HEK293 (cell line): ENCODE results near the gene FOXC1.

ENCODE experiments used
- CTCF ChIA-PET: fragments of 350-600 bp; formaldehyde crosslinking; extraction: SDS; loops from one replicate; lab custom pipeline; 2021; ENCODE audit warnings: antibody characterized with exemption; lab: Yijun Ruan, JAX
- POLR2A ChIA-PET: fragments of 300-600 bp; formaldehyde crosslinking; extraction: SDS; loops from one replicate; lab custom pipeline; 2020; ENCODE audit warnings: antibody characterized with exemption, inconsistent platforms; lab: Yijun Ruan, JAX
- H3K27ac ChIP-seq: fragments of 200-500 bp; sonication (Bioruptor generic); 2 replicates; pipeline ENCODE4 v1.5.1; 2014; ENCODE audit warnings: low read depth, low read length, control low read depth, inconsistent platforms; ENCODE audit errors: extremely low read depth
- H3K36me3 ChIP-seq, 2 experiments: fragments of 200-500 bp in 1 of 2; sonication (Bioruptor generic) in 1 of 2; 1 replicate in 1 of 2; 2 replicates in 1 of 2; pipeline ENCODE4 v1.5.1; 2014 to 2017; ENCODE audit warnings: inconsistent platforms in 2 of 2, low read length in 2 of 2; ENCODE audit not compliant: control insufficient read depth in 2 of 2, insufficient read depth in 1 of 2
- H3K4me1 ChIP-seq: fragments of 200-500 bp; sonication (Bioruptor generic); 2 replicates; pipeline ENCODE4 v1.5.1; 2014; ENCODE audit warnings: mild to moderate bottlenecking, low read length, inconsistent platforms; ENCODE audit not compliant: control insufficient read depth, insufficient read depth
- H3K4me3 ChIP-seq: 2 replicates; pipeline ENCODE4 v1.5.1; 2011; ENCODE audit warnings: low read depth, mild to moderate bottlenecking, control low read depth, low read length, moderate library complexity
- H3K9me3 ChIP-seq: fragments of 200-500 bp; sonication (Bioruptor generic); 2 replicates; pipeline ENCODE4 v1.5.1; 2014; ENCODE audit warnings: low read depth, low read length, inconsistent platforms; ENCODE audit not compliant: control insufficient read depth, insufficient read depth
- CTCF ChIP-seq: fragments of 450-650 bp; formaldehyde crosslinking; IDR thresholded peaks from 2 replicates; pipeline ENCODE4 v1.5.1; 2016; ENCODE audit warnings: missing biosample characterization, missing genetic modification characterization
- HIC1 ChIP-seq: fragments of 450-650 bp; formaldehyde crosslinking; IDR thresholded peaks from 2 replicates; pipeline ENCODE4 v1.5.1; 2016; ENCODE audit warnings: missing biosample characterization, missing genetic modification characterization
- IKZF3 ChIP-seq: fragments of 450-650 bp; IDR thresholded peaks from 2 replicates; pipeline ENCODE4 v1.5.0; 2018; ENCODE audit warnings: missing biosample characterization, mild to moderate bottlenecking, missing genetic modification characterization, moderate library complexity
- PATZ1 ChIP-seq: fragments of 450-650 bp; formaldehyde crosslinking; IDR thresholded peaks from 2 replicates; pipeline ENCODE4 v1.5.1; 2016; ENCODE audit warnings: missing biosample characterization, missing genetic modification characterization
- PRDM1 ChIP-seq: fragments of 450-650 bp; formaldehyde crosslinking; IDR thresholded peaks from 2 replicates; pipeline ENCODE4; 2016; ENCODE audit warnings: missing biosample characterization, missing genetic modification characterization
- YY1 ChIP-seq: fragments of 450-650 bp; formaldehyde crosslinking; IDR thresholded peaks from 2 replicates; pipeline ENCODE4 v1.5.1; 2018; ENCODE audit warnings: missing biosample characterization, missing genetic modification characterization
- ZIC2 ChIP-seq: fragments of 450-650 bp; formaldehyde crosslinking; IDR thresholded peaks from 2 replicates; pipeline ENCODE4 v1.5.1; 2016; ENCODE audit warnings: missing biosample characterization, missing genetic modification characterization
- ZNF121 ChIP-seq: fragments of 450-650 bp; formaldehyde crosslinking; IDR thresholded peaks from 2 replicates; pipeline ENCODE4 v1.5.1; 2016; ENCODE audit warnings: missing biosample characterization, missing genetic modification characterization
- ZNF335 ChIP-seq: fragments of 450-650 bp; formaldehyde crosslinking; conservative IDR thresholded peaks from 2 replicates; pipeline ENCODE4 v1.5.1; 2016; ENCODE audit warnings: missing biosample characterization, missing genetic modification characterization
- ZNF398 ChIP-seq: fragments of 450-650 bp; formaldehyde crosslinking; IDR thresholded peaks from 2 replicates; pipeline ENCODE4 v1.5.1; 2017; ENCODE audit warnings: missing biosample characterization, missing genetic modification characterization
- ZNF404 ChIP-seq: fragments of 450-650 bp; formaldehyde crosslinking; IDR thresholded peaks from 2 replicates; pipeline ENCODE4 v1.5.1; 2017; ENCODE audit warnings: missing biosample characterization, missing genetic modification characterization
- ZNF423 ChIP-seq: fragments of 450-650 bp; formaldehyde crosslinking; IDR thresholded peaks from 2 replicates; pipeline ENCODE4 v1.5.1; 2016; ENCODE audit warnings: missing biosample characterization, missing genetic modification characterization
- ZNF610 ChIP-seq: fragments of 450-650 bp; formaldehyde crosslinking; IDR thresholded peaks from 2 replicates; pipeline ENCODE4 v1.5.1; 2016; ENCODE audit warnings: missing biosample characterization, missing genetic modification characterization, borderline replicate concordance
- ZNF645 ChIP-seq: fragments of 450-650 bp; formaldehyde crosslinking; IDR thresholded peaks from 2 replicates; pipeline ENCODE4; 2016; ENCODE audit warnings: missing biosample characterization, missing genetic modification characterization
- ZNF692 ChIP-seq: fragments of 450-650 bp; formaldehyde crosslinking; IDR thresholded peaks from 2 replicates; pipeline ENCODE4 v1.5.1; 2016; ENCODE audit warnings: missing biosample characterization, missing genetic modification characterization
- ZNF777 ChIP-seq: fragments of 450-650 bp; formaldehyde crosslinking; IDR thresholded peaks from 2 replicates; pipeline ENCODE4 v1.5.1; 2017; ENCODE audit warnings: missing biosample characterization, missing genetic modification characterization, borderline replicate concordance

Gene FOXC1

GRCh38 chr6:1615853-1616420, 6.2 kb downstream of the FOXC1 start (continued):
- TF ChIP-seq YY1 (tag by site-specific recombination) = no peak
- no peak for TF ChIP-seq ZNF645
- TF ChIP-seq ZNF121 (tag by site-specific recombination) = no peak
- TF ChIP-seq ZNF423 (tag by site-specific recombination) = no peak
- no peak for TF ChIP-seq ZNF610 (tag by site-specific recombination)
- no peak for TF ChIP-seq HIC1 (tag by site-specific recombination)

GRCh38 chr6:1616701-1617463, 7.2 kb downstream of the FOXC1 start:
- Histone ChIP-seq H3K27ac (peak overlapping the region; percentile 100), H3K36me3 (peaks cover 20 to 75% of the 10 kb centered on the region in 2 experiments), H3K4me3 (no peak overlapping the region), H3K9me3 (no peaks in the 10 kb centered on the region), H3K4me1 (peaks cover 19% of the 10 kb centered on the region)
- CTCF ChIA-PET = interaction anchor here (0.6 to 1.2 kb wide), 3 partner anchors 20 to 1466 kb away, joined by 3 to 4 read pairs (median 4); no protein-coding TSS in a partner anchor
- POLR2A ChIA-PET = interaction anchor here (1.0 to 1.4 kb wide), 2 partner anchors 10 to 13 kb away, joined by 4 to 6 read pairs; no protein-coding TSS in a partner anchor
- peak; percentile 62 for TF ChIP-seq ZNF335 (tag by site-specific recombination)
- peak; percentile 21; the same call in 1 of the 2 replicates for TF ChIP-seq PATZ1 (tag by site-specific recombination)
- peak; percentile 26 for TF ChIP-seq PRDM1 (tag by site-specific recombination)
- peak; percentile 29; the same call in 1 of the 2 replicates for TF ChIP-seq YY1 (tag by site-specific recombination)
- 0 out of 2 replicates have a peak, but pooled peaks have one; percentile 11 for TF ChIP-seq ZIC2 (tag by site-specific recombination)
- TF ChIP-seq ZNF398 = peak; percentile 69
- no peak for TF ChIP-seq ZNF777
- TF ChIP-seq CTCF (tag by site-specific recombination) = 0 out of 2 replicates have a peak, but pooled peaks have one; percentile 13
- no peak for TF ChIP-seq ZNF404 (tag by site-specific recombination)
- TF ChIP-seq IKZF3 (tag by site-specific recombination) = peak; percentile 17; the same call in 1 of the 2 replicates
- TF ChIP-seq ZNF692 (tag by site-specific recombination) = 0 out of 2 replicates have a peak, but pooled peaks have one; percentile 33
